Transverse colon (tissue), 4 donors: ENCODE results near the gene PHACTR3. TPM values are rescaled to one million over a fixed set of nuclear protein-coding genes. Genes with fewer than 3 reads are reported as not detected.

Experiments
- DNase-seq: peaks from one replicate; pipeline ENCODE4 v3.0.0-alpha.2; 2019
- H3K27ac ChIP-seq, 4 donors: fragments of 200-600 bp; sonication (generic); 2 replicates each; pipeline ENCODE4 v1.5.1; 2016 to 2018; ENCODE audit warnings: inconsistent platforms in 4 of 4
- H3K27me3 ChIP-seq: fragments of 200-600 bp; sonication (generic); 2 replicates; pipeline ENCODE4 v1.5.1; 2017; ENCODE audit warnings: inconsistent platforms
- H3K36me3 ChIP-seq, 4 donors: fragments of 200-600 bp; sonication (generic); 2 replicates each; pipeline ENCODE4 v1.5.1; 2017 to 2019; ENCODE audit warnings: inconsistent platforms in 4 of 4
- H3K4me1 ChIP-seq, 4 donors: fragments of 200-600 bp; sonication (generic); 2 replicates each; pipeline ENCODE4 v1.5.1; 2017 to 2020; ENCODE audit warnings: inconsistent platforms in 4 of 4
- H3K4me3 ChIP-seq, 4 donors: fragments of 200-600 bp; sonication (generic); 1 replicate in 1 of 4; 2 replicates in 3 of 4; pipeline versions ENCODE4 v1.5.1 to v1.6.1; 2017 to 2019; ENCODE audit warnings: inconsistent platforms in 4 of 4
- H3K9me3 ChIP-seq, 2 donors: fragments of 200-600 bp; sonication (generic); 2 replicates each; pipeline ENCODE4 v1.5.1; 2017 to 2019; ENCODE audit warnings: inconsistent platforms in 2 of 2
- EP300 ChIP-seq: sonication (generic); formaldehyde crosslinking; IDR thresholded peaks from one replicate; pipeline ENCODE4 v1.6.1; 2017; ENCODE audit warnings: antibody characterized with exemption, low read depth
- POLR2A ChIP-seq: fragments of 450-650 bp; IDR thresholded peaks from one replicate; pipeline ENCODE4 v1.6.1; 2016; ENCODE audit warnings: antibody characterized with exemption, mild to moderate bottlenecking, moderate library complexity
- POLR2AphosphoS5 ChIP-seq, 3 donors: sonication (generic); formaldehyde crosslinking; IDR thresholded peaks; one replicate each; pipeline ENCODE4 v1.6.1; 2016; ENCODE audit warnings: antibody characterized with exemption in 3 of 3
- WGBS, 2 donors: methylation state at CpG; one replicate each; pipeline ENCODE4 v1.1.5; 2018; ENCODE audit warnings: low coverage in 1 of 2; 5-methylcytosine and 5-hydroxymethylcytosine counted together
- in situ Hi-C, 4 donors: fragments of 200-750 bp; cut with MboI; loops; one replicate each; pipeline versions ENCODE4 v1.15.0 to v1.15.1; 2017; ENCODE audit warnings: low sequenced_read_pairs in 3 of 4, low pct_ligation_motif_present in 1 of 4, low pct_unique_long_range_greater_than_20kb in 1 of 4
- intact Hi-C: fragments of 100-400 bp; cut with DNase I; formaldehyde crosslinking; loops from one replicate; pipeline ENCODE4 v1.15.1; 2023; ENCODE audit warnings: low total_unique reads
- total RNA-seq, 4 donors: library from RNA; depleted of rRNA; stranded (reverse); fragments of >200 nt; gene quantifications; one replicate each; pipeline ENCODE4 v1.1.0, GENCODE V29; 2016
- TF ChIP-seq, protein P1 (sequence below), 5 experiments: fragments of 200-600 bp in 3 of 5; fragments of 450-650 bp in 2 of 5; sonication (generic) in 3 of 5; IDR thresholded peaks; 1 replicate in 2 of 5; 2 replicates in 3 of 5; pipeline ENCODE4 v1.5.1; 2016 to 2017; ENCODE audit warnings: antibody characterized with exemption in 5 of 5, inconsistent platforms in 3 of 5, mild to moderate bottlenecking in 2 of 5, moderate library complexity in 1 of 5

PHACTR3 gene
- total RNA-seq, 4 donors from 2014 or later: 1.6 to 7.1 (median 5.6) TPM

DNA sequence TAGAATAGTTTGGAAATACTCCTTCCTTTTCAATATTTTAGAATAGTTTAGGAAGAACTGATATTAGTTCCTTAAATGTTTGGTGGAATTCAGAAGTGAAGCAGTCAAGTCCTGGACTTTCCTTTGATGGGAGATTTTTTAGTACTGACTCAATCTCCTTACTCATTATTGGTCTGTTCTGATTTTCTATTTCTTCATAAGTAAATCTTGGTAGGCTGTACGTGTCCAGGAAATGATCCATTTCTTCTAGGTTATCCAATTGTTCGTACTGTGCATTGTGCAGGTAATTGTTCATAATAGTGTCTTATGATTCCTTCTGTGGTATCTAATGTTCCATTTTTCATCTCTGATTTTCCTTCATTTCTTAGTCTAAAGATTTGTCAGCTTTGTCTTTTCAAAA lies 190.2 kb downstream of the PHACTR3 start:
- peaks cover 21 to 23% of the 10 kb centered on the region in 2 donors for H3K9me3 ChIP-seq
- no peak for TF ChIP-seq EP300
- H3K27me3 ChIP-seq: no peaks in the 10 kb centered on the region
- in situ Hi-C loops: no loop called here
- H3K36me3 ChIP-seq: no peaks in the 10 kb centered on the region
- H3K4me3 ChIP-seq: no peak overlapping the region
- H3K27ac ChIP-seq: no peak overlapping the region
- H3K4me1 ChIP-seq: no peaks in the 10 kb centered on the region
- no peak for DNase-seq
- intact Hi-C loops: no loop called here
- WGBS, 2 donors: 75 to 82% methylated on average over 2 of the region's 2 CpGs

DNA sequence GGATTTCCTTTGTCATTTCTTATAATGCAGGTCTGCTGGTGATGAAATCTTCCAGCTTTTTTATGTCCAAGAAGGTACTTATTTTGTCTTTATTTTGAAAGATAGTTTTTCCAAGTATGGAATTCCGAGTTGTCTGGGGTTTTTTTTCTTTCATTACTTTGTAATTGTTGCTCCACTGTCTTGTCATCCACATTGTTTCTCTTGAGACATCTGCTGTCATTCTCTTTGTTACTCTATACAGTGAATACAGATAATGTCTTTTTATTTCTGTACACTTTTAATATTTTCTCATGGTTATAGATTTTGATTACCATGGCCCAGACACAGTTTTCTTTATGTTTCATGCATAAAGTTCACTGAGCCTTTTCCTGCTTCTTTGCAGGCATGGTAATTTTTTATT lies 196.0 kb downstream of the PHACTR3 start:
- 43 to 70% methylated on average over 1 of the region's 1 CpG for WGBS, 2 donors
- H3K9me3 ChIP-seq: peaks cover 11 to 23% of the 10 kb centered on the region in 2 donors
- no peak for DNase-seq
- no peak overlapping the region for H3K27ac ChIP-seq
- no peaks in the 10 kb centered on the region for H3K4me1 ChIP-seq
- intact Hi-C loops: no loop called here
- H3K27me3 ChIP-seq: no peaks in the 10 kb centered on the region
- H3K4me3 ChIP-seq: no peak overlapping the region
- TF ChIP-seq POLR2AphosphoS5 (IDR thresholded peaks at IDR 0.05) (no peak), POLR2A (no peak), EP300 (no peak)
- TF ChIP-seq, protein P1, sequence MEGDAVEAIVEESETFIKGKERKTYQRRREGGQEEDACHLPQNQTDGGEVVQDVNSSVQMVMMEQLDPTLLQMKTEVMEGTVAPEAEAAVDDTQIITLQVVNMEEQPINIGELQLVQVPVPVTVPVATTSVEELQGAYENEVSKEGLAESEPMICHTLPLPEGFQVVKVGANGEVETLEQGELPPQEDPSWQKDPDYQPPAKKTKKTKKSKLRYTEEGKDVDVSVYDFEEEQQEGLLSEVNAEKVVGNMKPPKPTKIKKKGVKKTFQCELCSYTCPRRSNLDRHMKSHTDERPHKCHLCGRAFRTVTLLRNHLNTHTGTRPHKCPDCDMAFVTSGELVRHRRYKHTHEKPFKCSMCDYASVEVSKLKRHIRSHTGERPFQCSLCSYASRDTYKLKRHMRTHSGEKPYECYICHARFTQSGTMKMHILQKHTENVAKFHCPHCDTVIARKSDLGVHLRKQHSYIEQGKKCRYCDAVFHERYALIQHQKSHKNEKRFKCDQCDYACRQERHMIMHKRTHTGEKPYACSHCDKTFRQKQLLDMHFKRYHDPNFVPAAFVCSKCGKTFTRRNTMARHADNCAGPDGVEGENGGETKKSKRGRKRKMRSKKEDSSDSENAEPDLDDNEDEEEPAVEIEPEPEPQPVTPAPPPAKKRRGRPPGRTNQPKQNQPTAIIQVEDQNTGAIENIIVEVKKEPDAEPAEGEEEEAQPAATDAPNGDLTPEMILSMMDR (IDR thresholded peaks at IDR 0.05): no peak
- H3K36me3 ChIP-seq: no peaks in the 10 kb centered on the region
- in situ Hi-C loops: no loop called here

DNA sequence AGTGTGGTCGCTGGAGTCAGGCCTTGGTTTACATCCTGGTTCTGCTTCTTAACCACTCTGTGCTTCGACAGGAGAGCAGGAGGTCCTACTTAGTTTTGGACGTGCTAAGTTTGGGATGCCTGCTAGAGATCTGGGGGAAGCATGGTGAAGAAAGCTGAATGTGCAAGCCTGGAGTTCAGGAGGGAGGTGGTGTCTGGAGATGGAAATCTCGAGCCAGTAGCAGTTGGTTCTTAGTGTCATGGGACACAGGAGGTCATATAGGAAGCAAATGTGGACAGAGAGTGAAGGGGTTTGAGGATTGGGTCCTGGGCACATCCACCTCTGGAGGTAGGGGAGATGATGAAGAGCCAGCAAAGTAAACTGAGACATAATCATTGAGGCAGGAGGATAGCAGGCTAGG lies 197.7 kb downstream of the PHACTR3 start:
- no peak for TF ChIP-seq POLR2AphosphoS5 (IDR thresholded peaks at IDR 0.05)
- TF ChIP-seq EP300: no peak
- no peak for TF ChIP-seq POLR2A
- TF ChIP-seq, protein P1 (IDR thresholded peaks at IDR 0.05): no peak
- no peaks in the 10 kb centered on the region for H3K36me3 ChIP-seq
- H3K4me3 ChIP-seq: no peak overlapping the region
- no peaks in the 10 kb centered on the region for H3K4me1 ChIP-seq
- intact Hi-C loops: no loop called here
- H3K27me3 ChIP-seq: no peaks in the 10 kb centered on the region
- no peak for DNase-seq
- in situ Hi-C loops: no loop called here
- WGBS, 2 donors: 68 to 92% methylated on average over 4 of the region's 4 CpGs
- no peak overlapping the region for H3K27ac ChIP-seq
- peaks cover 6 to 15% of the 10 kb centered on the region in 2 donors for H3K9me3 ChIP-seq

DNA sequence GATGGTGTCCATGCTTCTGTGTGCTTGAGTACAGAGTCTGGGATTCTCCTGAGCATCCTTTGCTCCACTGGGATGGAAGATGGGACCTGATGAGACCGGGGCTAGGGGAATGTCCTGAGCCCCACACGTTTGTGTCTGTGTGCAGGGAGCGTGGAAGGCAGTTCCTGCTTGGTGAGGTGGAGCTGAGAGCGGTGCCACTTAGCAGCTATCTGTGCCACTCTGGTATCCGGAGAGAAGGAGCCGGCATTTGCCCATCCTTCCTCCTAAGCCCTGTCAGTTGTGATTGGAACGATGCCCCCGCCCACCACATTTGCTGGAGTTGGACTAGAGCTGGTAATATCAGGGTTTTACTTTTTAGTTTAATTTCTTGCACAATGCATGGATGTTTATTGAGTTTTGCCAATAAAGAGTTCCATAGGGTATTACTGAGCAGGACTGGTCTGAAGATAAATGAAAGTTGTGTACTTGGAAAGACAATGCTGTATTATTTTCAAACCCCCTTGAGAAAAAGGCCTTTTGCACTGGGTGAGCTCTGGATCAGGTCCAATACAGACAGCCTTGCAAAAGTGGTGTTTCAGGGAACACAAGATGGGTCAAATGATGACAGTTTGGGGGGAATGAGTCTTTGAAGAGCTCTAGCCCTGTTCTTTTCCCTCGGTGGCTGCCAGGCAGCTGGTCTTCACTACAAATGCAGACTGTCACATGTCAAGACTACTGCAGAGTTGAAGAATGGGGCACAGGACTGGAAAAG lies 198.3 kb downstream of the PHACTR3 start:
- TF ChIP-seq, protein P1 (IDR thresholded peaks at IDR 0.05): no peak
- TF ChIP-seq POLR2AphosphoS5 (IDR thresholded peaks at IDR 0.05): no peak
- intact Hi-C loops (no loop called here), in situ Hi-C loops (no loop called here)
- 80 to 82% methylated on average over 1 to 9 of the region's 9 CpGs for WGBS, 2 donors
- Histone ChIP-seq H3K9me3 (peaks cover 3 to 12% of the 10 kb centered on the region in 2 donors), H3K27me3 (no peaks in the 10 kb centered on the region), H3K4me1 (no peaks in the 10 kb centered on the region), H3K36me3 (no peaks in the 10 kb centered on the region), H3K27ac (no peak overlapping the region), H3K4me3 (no peak overlapping the region)
- no peak for DNase-seq

DNA sequence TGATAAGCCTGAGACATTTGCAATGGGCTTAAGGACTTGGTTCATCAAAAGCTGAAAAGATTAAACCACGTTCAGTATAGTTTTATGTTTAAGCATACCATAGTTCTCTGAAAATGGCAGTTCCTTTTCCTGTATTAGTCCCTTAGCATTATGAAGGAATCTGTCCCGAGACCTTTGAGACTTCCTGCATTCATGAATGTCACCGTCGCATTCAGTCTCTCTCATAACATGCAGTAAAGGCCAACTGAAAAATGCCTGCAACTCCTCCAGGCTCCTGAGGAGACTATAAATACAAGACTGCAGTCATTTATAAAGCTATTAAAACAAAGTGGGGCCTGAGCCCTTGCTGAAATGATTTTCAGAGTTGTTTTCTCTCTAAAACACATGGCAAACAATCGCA lies 200.0 kb downstream of the PHACTR3 start:
- intact Hi-C loops: no loop called here
- no peak overlapping the region for H3K4me3 ChIP-seq
- H3K27me3 ChIP-seq: no peaks in the 10 kb centered on the region
- H3K27ac ChIP-seq: no peak overlapping the region
- no peaks in the 10 kb centered on the region for H3K36me3 ChIP-seq
- WGBS, 2 donors: 32 to 34% methylated on average over 5 of the region's 5 CpGs
- in situ Hi-C loops: no loop called here
- H3K9me3 ChIP-seq: peaks cover 0 to 10% of the 10 kb centered on the region in 2 donors
- DNase-seq: no peak
- H3K4me1 ChIP-seq: no peaks in the 10 kb centered on the region
- TF ChIP-seq, protein P1 (IDR thresholded peaks at IDR 0.05): no peak
- TF ChIP-seq POLR2AphosphoS5 (IDR thresholded peaks at IDR 0.05): no peak
